ENCODE data around the gene LTBR. TPM values are rescaled to one million over a fixed set of nuclear protein-coding genes. Genes with fewer than 3 reads are reported as not detected.

Gene LTBR
- total RNA-seq, 1 donor from 2014 or later = 23.5 TPM

- peak overlapping the region; percentile 58 for H3K27ac ChIP-seq (replicated peaks)
- no peak for DNase-seq
- no peaks in the 10 kb centered on the region for H3K36me3 ChIP-seq
- TF ChIP-seq CTCF (IDR thresholded peaks at IDR 0.05; ENCODE audit: borderline replicate concordance) = no peak
- no peak overlapping the region for H3K4me3 ChIP-seq
- H3K4me1 ChIP-seq = peaks cover 20% of the 10 kb centered on the region
- no peaks in the 10 kb centered on the region for H3K9me3 ChIP-seq (replicated peaks)
- H3K27me3 ChIP-seq (ENCODE audit: low read depth) = no peaks in the 10 kb centered on the region
- intact Hi-C loops (cut with micrococcal nuclease) = no loop called here
Measured at GRCh38 chr12:6352193-6353173, 31.5 kb upstream of the LTBR start.

GRCh38 chr12:6354495-6355393 is 29.2 kb upstream of the LTBR start:
- no peak overlapping the region for H3K27ac ChIP-seq (replicated peaks)
- intact Hi-C loops (cut with micrococcal nuclease) = no loop called here
- no peak for TF ChIP-seq CTCF (IDR thresholded peaks at IDR 0.05; ENCODE audit: borderline replicate concordance)
- no peak for DNase-seq
- peaks cover 11% of the 10 kb centered on the region for H3K4me1 ChIP-seq
- H3K27me3 ChIP-seq (ENCODE audit: low read depth) = no peaks in the 10 kb centered on the region
- no peaks in the 10 kb centered on the region for H3K36me3 ChIP-seq
- no peaks in the 10 kb centered on the region for H3K9me3 ChIP-seq (replicated peaks)
- H3K4me3 ChIP-seq = no peak overlapping the region

GRCh38 chr12:6355491-6356373 is 28.2 kb upstream of the LTBR start:
- DNase-seq = no peak
- no peaks in the 10 kb centered on the region for H3K9me3 ChIP-seq (replicated peaks)
- no peaks in the 10 kb centered on the region for H3K27me3 ChIP-seq (ENCODE audit: low read depth)
- H3K36me3 ChIP-seq = no peaks in the 10 kb centered on the region
- intact Hi-C loops (cut with micrococcal nuclease) = no loop called here
- H3K4me1 ChIP-seq = peaks cover 11% of the 10 kb centered on the region
- no peak overlapping the region for H3K4me3 ChIP-seq
- H3K27ac ChIP-seq (replicated peaks) = no peak overlapping the region
- TF ChIP-seq CTCF (IDR thresholded peaks at IDR 0.05; ENCODE audit: borderline replicate concordance) = no peak

GRCh38 chr12:6356374-6356820 is 27.6 kb upstream of the LTBR start:
- Histone ChIP-seq H3K9me3 (replicated peaks) (no peaks in the 10 kb centered on the region), H3K27me3 (ENCODE audit: low read depth) (no peaks in the 10 kb centered on the region), H3K36me3 (no peaks in the 10 kb centered on the region), H3K4me1 (peaks cover 11% of the 10 kb centered on the region), H3K4me3 (no peak overlapping the region), H3K27ac (replicated peaks) (no peak overlapping the region)
- no peak for DNase-seq
- no peak for TF ChIP-seq CTCF (IDR thresholded peaks at IDR 0.05; ENCODE audit: borderline replicate concordance)
- intact Hi-C loops (cut with micrococcal nuclease) = no loop called here

All from left ventricle myocardium inferior (tissue), 1 donor.